ENCODE data around the gene CGB1. TPM values are rescaled to one million over a fixed set of nuclear protein-coding genes. Genes with fewer than 3 reads are reported as not detected.
A peak's percentile ranks its signal among the peaks of the same experiment; 100 is the strongest.

The CGB1 gene
- total and polyA plus RNA-seq, 9 of the 15 experiments (the other 6 are each of a cell fraction or from before 2014, with no cell fraction given), result not detected

- no peak; the same call in none of the 2 replicates for TF ChIP-seq GTF2E2 (tag; IDR thresholded peaks at IDR 0.05)
- TF ChIP-seq, protein P1, sequence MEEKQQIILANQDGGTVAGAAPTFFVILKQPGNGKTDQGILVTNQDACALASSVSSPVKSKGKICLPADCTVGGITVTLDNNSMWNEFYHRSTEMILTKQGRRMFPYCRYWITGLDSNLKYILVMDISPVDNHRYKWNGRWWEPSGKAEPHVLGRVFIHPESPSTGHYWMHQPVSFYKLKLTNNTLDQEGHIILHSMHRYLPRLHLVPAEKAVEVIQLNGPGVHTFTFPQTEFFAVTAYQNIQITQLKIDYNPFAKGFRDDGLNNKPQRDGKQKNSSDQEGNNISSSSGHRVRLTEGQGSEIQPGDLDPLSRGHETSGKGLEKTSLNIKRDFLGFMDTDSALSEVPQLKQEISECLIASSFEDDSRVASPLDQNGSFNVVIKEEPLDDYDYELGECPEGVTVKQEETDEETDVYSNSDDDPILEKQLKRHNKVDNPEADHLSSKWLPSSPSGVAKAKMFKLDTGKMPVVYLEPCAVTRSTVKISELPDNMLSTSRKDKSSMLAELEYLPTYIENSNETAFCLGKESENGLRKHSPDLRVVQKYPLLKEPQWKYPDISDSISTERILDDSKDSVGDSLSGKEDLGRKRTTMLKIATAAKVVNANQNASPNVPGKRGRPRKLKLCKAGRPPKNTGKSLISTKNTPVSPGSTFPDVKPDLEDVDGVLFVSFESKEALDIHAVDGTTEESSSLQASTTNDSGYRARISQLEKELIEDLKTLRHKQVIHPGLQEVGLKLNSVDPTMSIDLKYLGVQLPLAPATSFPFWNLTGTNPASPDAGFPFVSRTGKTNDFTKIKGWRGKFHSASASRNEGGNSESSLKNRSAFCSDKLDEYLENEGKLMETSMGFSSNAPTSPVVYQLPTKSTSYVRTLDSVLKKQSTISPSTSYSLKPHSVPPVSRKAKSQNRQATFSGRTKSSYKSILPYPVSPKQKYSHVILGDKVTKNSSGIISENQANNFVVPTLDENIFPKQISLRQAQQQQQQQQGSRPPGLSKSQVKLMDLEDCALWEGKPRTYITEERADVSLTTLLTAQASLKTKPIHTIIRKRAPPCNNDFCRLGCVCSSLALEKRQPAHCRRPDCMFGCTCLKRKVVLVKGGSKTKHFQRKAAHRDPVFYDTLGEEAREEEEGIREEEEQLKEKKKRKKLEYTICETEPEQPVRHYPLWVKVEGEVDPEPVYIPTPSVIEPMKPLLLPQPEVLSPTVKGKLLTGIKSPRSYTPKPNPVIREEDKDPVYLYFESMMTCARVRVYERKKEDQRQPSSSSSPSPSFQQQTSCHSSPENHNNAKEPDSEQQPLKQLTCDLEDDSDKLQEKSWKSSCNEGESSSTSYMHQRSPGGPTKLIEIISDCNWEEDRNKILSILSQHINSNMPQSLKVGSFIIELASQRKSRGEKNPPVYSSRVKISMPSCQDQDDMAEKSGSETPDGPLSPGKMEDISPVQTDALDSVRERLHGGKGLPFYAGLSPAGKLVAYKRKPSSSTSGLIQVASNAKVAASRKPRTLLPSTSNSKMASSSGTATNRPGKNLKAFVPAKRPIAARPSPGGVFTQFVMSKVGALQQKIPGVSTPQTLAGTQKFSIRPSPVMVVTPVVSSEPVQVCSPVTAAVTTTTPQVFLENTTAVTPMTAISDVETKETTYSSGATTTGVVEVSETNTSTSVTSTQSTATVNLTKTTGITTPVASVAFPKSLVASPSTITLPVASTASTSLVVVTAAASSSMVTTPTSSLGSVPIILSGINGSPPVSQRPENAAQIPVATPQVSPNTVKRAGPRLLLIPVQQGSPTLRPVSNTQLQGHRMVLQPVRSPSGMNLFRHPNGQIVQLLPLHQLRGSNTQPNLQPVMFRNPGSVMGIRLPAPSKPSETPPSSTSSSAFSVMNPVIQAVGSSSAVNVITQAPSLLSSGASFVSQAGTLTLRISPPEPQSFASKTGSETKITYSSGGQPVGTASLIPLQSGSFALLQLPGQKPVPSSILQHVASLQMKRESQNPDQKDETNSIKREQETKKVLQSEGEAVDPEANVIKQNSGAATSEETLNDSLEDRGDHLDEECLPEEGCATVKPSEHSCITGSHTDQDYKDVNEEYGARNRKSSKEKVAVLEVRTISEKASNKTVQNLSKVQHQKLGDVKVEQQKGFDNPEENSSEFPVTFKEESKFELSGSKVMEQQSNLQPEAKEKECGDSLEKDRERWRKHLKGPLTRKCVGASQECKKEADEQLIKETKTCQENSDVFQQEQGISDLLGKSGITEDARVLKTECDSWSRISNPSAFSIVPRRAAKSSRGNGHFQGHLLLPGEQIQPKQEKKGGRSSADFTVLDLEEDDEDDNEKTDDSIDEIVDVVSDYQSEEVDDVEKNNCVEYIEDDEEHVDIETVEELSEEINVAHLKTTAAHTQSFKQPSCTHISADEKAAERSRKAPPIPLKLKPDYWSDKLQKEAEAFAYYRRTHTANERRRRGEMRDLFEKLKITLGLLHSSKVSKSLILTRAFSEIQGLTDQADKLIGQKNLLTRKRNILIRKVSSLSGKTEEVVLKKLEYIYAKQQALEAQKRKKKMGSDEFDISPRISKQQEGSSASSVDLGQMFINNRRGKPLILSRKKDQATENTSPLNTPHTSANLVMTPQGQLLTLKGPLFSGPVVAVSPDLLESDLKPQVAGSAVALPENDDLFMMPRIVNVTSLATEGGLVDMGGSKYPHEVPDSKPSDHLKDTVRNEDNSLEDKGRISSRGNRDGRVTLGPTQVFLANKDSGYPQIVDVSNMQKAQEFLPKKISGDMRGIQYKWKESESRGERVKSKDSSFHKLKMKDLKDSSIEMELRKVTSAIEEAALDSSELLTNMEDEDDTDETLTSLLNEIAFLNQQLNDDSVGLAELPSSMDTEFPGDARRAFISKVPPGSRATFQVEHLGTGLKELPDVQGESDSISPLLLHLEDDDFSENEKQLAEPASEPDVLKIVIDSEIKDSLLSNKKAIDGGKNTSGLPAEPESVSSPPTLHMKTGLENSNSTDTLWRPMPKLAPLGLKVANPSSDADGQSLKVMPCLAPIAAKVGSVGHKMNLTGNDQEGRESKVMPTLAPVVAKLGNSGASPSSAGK (IDR thresholded peaks at IDR 0.05), result peak; percentile 78
- TF ChIP-seq, protein P2, sequence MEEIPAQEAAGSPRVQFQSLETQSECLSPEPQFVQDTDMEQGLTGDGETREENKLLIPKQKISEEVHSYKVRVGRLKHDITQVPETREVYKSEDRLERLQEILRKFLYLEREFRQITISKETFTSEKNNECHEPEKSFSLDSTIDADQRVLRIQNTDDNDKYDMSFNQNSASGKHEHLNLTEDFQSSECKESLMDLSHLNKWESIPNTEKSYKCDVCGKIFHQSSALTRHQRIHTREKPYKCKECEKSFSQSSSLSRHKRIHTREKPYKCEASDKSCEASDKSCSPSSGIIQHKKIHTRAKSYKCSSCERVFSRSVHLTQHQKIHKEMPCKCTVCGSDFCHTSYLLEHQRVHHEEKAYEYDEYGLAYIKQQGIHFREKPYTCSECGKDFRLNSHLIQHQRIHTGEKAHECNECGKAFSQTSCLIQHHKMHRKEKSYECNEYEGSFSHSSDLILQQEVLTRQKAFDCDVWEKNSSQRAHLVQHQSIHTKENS (CRISPR knock-in tag; IDR thresholded peaks at IDR 0.05), result no peak
- TF ChIP-seq CCNT2 (IDR thresholded peaks at IDR 0.05; ENCODE audit: borderline replicate concordance, extremely low read depth, insufficient read length, low read depth, low read length), result no peak
- TF ChIP-seq ATF7 (IDR thresholded peaks at IDR 0.05), result no peak
- no peak for TF ChIP-seq YY1 (IDR thresholded peaks at IDR 0.05; ENCODE audit: borderline replicate concordance in 1 of 3, control insufficient read depth in 1 of 3, extremely low read depth in 1 of 3, insufficient read depth in 3 of 3, insufficient read length in 1 of 3, insufficient replicate concordance in 2 of 3, low read depth in 1 of 3, low read length in 2 of 3)
- TF ChIP-seq L3MBTL2 (IDR thresholded peaks at IDR 0.05), result peak; percentile 67
- no peak for TF ChIP-seq PCBP2 (IDR thresholded peaks at IDR 0.05; ENCODE audit: low read depth, low read length, poor library complexity, severe bottlenecking)
- no peak for TF ChIP-seq ZC3H11A (IDR thresholded peaks at IDR 0.05; ENCODE audit: low read depth, low read length)
- TF ChIP-seq TEAD1 (CRISPR knock-in tag; IDR thresholded peaks at IDR 0.05), result peak in 1 of 2 experiments; percentile 45; a peak in 2 of 4 replicates
- no peak for TF ChIP-seq NFXL1 (CRISPR knock-in tag; IDR thresholded peaks at IDR 0.05)
- TF ChIP-seq ELF4 (CRISPR knock-in tag; IDR thresholded peaks at IDR 0.05), result no peak
Observed at GRCh38 chr19:49084206-49085019, 47.7 kb upstream of the CGB1 start (continued).

Data from K562 (cell line).